Measurements from ENCODE around the gene RABGEF1.

- no peak for TF ChIP-seq TSHZ2 (CRISPR knock-in tag; IDR thresholded peaks at IDR 0.05)
- no peak for TF ChIP-seq GLIS3 (CRISPR knock-in tag; IDR thresholded peaks at IDR 0.05)
- TF ChIP-seq, protein P1, sequence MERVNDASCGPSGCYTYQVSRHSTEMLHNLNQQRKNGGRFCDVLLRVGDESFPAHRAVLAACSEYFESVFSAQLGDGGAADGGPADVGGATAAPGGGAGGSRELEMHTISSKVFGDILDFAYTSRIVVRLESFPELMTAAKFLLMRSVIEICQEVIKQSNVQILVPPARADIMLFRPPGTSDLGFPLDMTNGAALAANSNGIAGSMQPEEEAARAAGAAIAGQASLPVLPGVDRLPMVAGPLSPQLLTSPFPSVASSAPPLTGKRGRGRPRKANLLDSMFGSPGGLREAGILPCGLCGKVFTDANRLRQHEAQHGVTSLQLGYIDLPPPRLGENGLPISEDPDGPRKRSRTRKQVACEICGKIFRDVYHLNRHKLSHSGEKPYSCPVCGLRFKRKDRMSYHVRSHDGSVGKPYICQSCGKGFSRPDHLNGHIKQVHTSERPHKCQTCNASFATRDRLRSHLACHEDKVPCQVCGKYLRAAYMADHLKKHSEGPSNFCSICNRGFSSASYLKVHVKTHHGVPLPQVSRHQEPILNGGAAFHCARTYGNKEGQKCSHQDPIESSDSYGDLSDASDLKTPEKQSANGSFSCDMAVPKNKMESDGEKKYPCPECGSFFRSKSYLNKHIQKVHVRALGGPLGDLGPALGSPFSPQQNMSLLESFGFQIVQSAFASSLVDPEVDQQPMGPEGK (CRISPR knock-in tag; IDR thresholded peaks at IDR 0.05; ENCODE audit: borderline replicate concordance), result no peak
- TF ChIP-seq ZFP30 (CRISPR knock-in tag; IDR thresholded peaks at IDR 0.05), result no peak
- no peak for TF ChIP-seq ZNF565 (CRISPR knock-in tag; conservative IDR thresholded peaks at IDR 0.05; ENCODE audit: low read depth)
- TF ChIP-seq ESRRG (CRISPR knock-in tag; IDR thresholded peaks at IDR 0.05), result no peak
- no peak for TF ChIP-seq PPARA (CRISPR knock-in tag; IDR thresholded peaks at IDR 0.05; ENCODE audit: borderline replicate concordance)
- no peak for TF ChIP-seq RARB (CRISPR knock-in tag; IDR thresholded peaks at IDR 0.05)
- TF ChIP-seq, protein P2, sequence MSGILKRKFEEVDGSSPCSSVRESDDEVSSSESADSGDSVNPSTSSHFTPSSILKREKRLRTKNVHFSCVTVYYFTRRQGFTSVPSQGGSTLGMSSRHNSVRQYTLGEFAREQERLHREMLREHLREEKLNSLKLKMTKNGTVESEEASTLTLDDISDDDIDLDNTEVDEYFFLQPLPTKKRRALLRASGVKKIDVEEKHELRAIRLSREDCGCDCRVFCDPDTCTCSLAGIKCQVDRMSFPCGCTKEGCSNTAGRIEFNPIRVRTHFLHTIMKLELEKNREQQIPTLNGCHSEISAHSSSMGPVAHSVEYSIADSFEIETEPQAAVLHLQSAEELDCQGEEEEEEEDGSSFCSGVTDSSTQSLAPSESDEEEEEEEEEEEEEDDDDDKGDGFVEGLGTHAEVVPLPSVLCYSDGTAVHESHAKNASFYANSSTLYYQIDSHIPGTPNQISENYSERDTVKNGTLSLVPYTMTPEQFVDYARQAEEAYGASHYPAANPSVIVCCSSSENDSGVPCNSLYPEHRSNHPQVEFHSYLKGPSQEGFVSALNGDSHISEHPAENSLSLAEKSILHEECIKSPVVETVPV (CRISPR knock-in tag; IDR thresholded peaks at IDR 0.05), result no peak
- no peak for TF ChIP-seq SNAI2 (CRISPR knock-in tag; IDR thresholded peaks at IDR 0.05)
Measured at GRCh38 chr7:66699998-66700397, 40.5 kb upstream of the RABGEF1 start.
